Stomach smooth muscle (tissue), 2 donors: ENCODE measurements around the gene FGF18.
"Not testable (repeated sequence)": the region's sequence is repeated elsewhere in the genome, so short reads cannot be mapped to it uniquely, and the experiment has no call there.

ENCODE experiments used
- H3K27ac ChIP-seq: one replicate; pipeline ENCODE4 v1.7.0; 2013; ENCODE audit warnings: mild to moderate bottlenecking, low read length, inconsistent platforms
- H3K27me3 ChIP-seq, 2 donors: one replicate each; pipeline ENCODE4 v1.7.0; 2013; ENCODE audit warnings: low read length in 2 of 2; ENCODE audit not compliant: insufficient read depth in 2 of 2, control insufficient read depth in 1 of 2
- H3K36me3 ChIP-seq, 2 donors: one replicate each; pipeline ENCODE4 v1.7.0; 2013; ENCODE audit warnings: low read length in 2 of 2; ENCODE audit not compliant: control insufficient read depth in 2 of 2, insufficient read depth in 2 of 2
- H3K4me1 ChIP-seq: one replicate; pipeline ENCODE4 v1.7.0; 2013; ENCODE audit warnings: low read length; ENCODE audit not compliant: control insufficient read depth, insufficient read depth
- H3K4me3 ChIP-seq, 2 donors: one replicate each; pipeline ENCODE4 v1.7.0; 2013; ENCODE audit warnings: low read length in 2 of 2
- H3K9ac ChIP-seq, 2 donors: one replicate each; pipeline ENCODE4 v1.7.0; 2013; ENCODE audit warnings: low read length in 2 of 2, mild to moderate bottlenecking in 1 of 2
- H3K9me3 ChIP-seq, 2 donors: one replicate each; pipeline ENCODE4 v1.7.0; 2013; ENCODE audit warnings: low read length in 2 of 2; ENCODE audit not compliant: control insufficient read depth in 2 of 2
- donor health status: healthy.
- donor health status: Pancreatic carcinoma.

The FGF18 gene

DNA sequence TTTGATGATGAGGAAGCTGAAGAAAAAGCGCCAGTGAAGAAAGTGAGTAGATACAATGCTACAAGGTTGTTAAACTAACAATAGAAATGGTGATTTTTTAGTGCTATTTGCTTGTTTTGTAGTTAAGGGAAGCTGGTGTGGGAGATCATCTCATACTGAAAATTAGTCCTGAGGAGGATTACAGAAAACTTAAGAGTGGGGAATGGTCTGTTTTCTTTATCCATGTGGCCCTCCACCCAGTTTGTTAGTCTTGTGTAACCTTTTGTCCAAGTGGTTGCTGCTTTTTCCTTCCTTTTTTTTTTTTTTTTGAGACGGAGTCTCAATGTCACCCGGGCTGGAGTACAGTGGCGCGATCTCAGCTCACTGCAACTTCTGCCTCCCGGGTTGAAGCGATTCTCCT lies 19.3 kb upstream of the FGF18 start:
- Histone ChIP-seq H3K9me3 (no peaks in the 10 kb centered on the region), H3K9ac (no peak overlapping the region), H3K36me3 (peaks cover 33 to 39% of the 10 kb centered on the region in 2 donors), H3K27ac (no peak overlapping the region), H3K4me1 (no peaks in the 10 kb centered on the region), H3K4me3 (no peak overlapping the region), H3K27me3 (no peaks in the 10 kb centered on the region)

DNA sequence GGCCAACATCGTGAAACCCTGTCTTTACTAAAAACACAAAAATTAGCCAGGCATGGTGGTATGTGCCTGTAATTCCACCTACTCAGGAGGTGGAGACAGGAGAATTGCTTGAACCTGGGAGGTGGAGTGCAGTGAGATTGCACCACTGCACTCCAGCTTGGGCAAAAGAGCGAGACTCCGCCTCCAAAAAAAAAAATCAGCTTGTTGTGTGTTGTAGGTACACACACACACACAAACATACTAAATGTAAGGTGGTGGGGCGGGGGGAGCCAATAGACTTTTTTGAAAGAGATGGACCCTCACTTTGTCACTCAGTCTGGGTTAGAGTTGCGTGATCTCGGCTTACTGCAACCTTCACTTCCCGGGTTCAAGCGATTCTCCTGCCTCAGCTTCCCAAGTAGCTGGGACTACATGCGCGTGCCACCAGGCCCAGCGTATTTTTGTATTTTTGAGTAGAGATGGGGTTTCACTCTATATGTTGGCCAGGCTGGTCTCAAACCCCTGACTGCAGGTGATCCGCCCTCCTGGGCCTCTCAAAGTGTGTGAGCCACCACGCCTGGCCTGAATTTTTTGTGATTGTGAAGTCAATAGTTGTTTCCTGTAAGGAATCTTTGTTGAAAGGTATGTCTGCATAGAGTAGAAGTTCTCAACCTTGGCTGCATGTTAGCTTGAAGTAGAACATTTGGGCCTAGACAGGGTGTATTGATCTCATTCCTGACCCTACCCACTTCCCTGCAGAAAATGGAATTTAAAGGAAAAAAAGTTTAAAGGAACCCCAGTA lies 18.1 kb upstream of the FGF18 start:
- Histone ChIP-seq H3K27ac (no peak overlapping the region), H3K9me3 (no peaks in the 10 kb centered on the region), H3K4me1 (no peaks in the 10 kb centered on the region), H3K27me3 (no peaks in the 10 kb centered on the region), H3K36me3 (peaks cover 35 to 40% of the 10 kb centered on the region in 2 donors), H3K4me3 (no peak overlapping the region), H3K9ac (no peak overlapping the region)

DNA sequence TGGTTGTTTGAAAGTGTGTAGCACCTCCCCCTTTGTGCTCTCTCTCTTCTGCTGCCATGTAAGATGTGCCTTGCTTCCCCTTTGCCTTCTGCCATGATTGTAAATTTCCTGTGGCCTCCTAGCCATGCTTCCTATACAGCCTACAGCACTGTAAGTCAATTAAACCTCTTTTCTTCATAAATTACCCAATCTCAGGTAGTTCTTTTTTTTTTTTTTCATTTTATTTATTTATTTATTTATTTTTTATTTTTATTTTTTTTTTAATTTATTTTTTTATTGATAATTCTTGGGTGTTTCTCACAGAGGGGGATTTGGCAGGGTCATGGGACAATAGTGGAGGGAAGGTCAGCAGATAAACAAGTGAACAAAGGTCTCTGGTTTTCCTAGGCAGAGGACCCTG lies 16.7 kb upstream of the FGF18 start:
- H3K27me3 ChIP-seq, H3K4me1 ChIP-seq, H3K9ac ChIP-seq, H3K4me3 ChIP-seq, H3K27ac ChIP-seq, H3K9me3 ChIP-seq: not testable (repeated sequence)
- H3K36me3 ChIP-seq = peaks cover 35 to 47% of the 10 kb centered on the region in 2 donors

DNA sequence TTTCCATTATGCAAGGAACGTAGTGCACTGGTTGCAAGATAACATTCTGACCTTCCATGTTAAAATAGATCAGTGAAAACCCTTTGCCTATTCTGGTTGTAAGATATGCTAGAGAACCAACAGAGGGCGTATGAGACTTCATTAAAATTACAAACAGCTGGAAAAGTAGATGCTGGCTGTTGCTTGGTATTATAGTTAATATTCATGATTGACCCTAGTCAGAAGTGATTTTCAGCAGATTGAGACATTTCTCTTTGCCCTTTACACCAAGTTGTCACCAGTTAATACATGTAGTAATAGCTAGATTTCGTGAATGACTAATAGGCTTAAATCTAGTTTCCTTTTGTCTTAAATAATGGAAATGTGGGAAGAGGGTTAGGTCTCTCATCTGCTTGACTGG lies 13.8 kb upstream of the FGF18 start:
- no peak overlapping the region for H3K9ac ChIP-seq
- no peak overlapping the region for H3K27ac ChIP-seq
- no peak overlapping the region for H3K4me3 ChIP-seq
- no peaks in the 10 kb centered on the region for H3K27me3 ChIP-seq
- H3K36me3 ChIP-seq = peaks cover 26 to 51% of the 10 kb centered on the region in 2 donors
- no peaks in the 10 kb centered on the region for H3K9me3 ChIP-seq
- no peaks in the 10 kb centered on the region for H3K4me1 ChIP-seq

DNA sequence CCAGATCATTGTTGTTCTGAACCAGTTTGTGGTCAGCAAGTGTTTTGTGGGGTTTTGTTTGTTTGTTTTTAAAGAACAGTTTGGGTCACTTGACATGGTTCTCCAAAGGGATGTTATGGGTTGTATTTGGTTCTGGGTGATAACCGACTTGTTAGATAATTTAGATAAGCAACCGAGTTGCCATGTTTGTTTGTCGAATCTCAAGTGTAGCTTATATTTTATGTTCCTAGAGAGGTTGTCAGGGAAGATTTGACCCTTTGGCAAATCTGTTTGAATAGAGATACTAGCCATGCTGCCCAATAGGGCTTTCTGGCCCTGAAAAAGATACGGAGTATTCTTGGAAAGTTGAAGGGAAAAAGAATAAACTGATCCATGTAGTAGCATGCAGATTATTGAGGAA lies 12.2 kb upstream of the FGF18 start:
- Histone ChIP-seq H3K9ac (no peak overlapping the region), H3K27ac (no peak overlapping the region), H3K36me3 (peaks cover 20 to 39% of the 10 kb centered on the region in 2 donors), H3K27me3 (no peaks in the 10 kb centered on the region), H3K4me3 (no peak overlapping the region), H3K4me1 (no peaks in the 10 kb centered on the region), H3K9me3 (no peaks in the 10 kb centered on the region)

DNA sequence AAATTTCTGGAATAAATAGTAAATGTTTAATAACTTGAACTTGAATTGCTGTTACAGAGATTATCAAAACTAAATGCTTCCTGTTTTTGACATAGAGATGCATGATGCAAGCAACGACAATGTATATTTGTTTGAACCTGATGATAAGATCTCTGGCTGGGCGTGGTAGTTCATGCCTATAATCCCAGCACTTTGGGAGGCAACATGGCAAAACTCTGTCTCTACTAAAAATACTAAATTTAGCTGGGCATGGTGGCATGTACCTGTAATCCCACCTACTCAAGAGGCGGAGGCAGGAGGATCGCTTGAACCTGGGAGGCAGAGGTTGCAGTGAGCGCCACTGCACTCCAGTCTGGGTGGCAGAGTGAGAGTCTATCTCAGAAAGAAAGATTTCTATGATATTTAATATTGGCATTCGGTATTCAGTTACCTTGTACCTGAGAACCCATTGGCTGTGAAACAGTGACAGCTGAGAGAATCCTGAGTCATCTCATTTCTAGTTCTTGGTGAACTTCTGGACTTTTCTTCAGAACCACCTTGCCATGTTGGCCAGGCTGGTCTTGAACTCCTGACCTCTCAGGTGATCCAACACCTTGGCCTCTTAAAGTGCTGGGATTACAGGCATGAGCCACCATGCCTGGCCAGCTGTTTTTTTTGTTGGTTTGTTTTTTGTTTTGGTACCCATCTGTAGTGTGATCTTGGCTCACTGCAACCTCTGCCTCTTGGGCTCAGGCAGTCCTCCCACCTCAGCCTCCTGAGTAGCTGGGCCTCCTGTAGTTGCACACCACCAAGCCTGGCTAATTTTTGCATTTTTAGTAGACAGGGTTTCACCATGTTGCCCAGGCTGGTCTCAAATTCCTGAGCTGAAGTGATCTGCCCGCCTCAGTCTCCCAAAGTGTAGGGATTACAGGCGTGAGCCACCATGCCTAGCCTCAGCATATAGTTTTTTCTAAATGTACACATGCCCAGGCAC lies 10.0 kb upstream of the FGF18 start:
- Histone ChIP-seq H3K27me3 (no peaks in the 10 kb centered on the region), H3K36me3 (peaks cover 24 to 41% of the 10 kb centered on the region in 2 donors), H3K27ac (no peak overlapping the region), H3K9me3 (no peaks in the 10 kb centered on the region), H3K4me1 (no peaks in the 10 kb centered on the region), H3K4me3 (no peak overlapping the region), H3K9ac (no peak overlapping the region)

DNA sequence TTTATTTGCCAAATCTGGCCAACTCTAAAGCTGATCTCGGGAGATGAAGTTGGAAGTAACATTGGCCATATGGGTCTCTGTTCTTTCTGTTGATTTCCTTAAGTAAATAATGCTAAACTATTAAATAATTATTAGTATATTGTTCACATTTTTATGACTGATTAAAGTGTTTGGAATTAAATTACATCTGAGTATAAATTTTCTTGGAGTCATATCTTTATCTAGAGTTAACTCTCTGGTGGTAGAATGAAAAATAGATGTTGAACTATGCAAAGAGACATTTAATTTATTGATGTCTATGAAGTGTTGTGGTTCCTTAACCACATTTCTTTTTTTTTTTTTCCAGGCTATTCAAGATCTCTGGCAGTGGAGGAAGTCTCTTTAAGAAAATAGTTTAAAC lies 9.3 kb upstream of the FGF18 start:
- Histone ChIP-seq H3K9me3 (no peaks in the 10 kb centered on the region), H3K4me3 (no peak overlapping the region), H3K27ac (no peak overlapping the region), H3K4me1 (no peaks in the 10 kb centered on the region), H3K27me3 (no peaks in the 10 kb centered on the region), H3K36me3 (peaks cover 21 to 38% of the 10 kb centered on the region in 2 donors), H3K9ac (no peak overlapping the region)

DNA sequence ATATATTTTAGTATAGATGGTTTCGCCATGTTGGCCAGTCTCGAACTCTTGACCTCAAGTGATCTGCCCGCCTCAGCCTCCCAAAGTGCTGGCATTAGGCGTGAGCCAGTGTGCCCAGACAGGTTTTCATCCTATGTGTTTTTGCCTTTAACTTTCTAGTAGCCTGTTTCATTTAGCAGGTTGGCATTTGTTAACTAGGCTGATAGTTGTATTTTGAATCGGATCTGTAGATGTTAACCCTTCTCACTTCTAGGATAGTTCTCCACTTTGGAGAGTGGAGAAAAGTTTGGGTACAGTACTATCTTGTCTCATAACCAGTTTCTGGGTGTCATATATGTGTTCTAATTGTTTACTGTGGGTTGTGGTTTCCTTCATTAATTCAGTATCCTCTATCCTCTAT lies 7.3 kb upstream of the FGF18 start:
- Histone ChIP-seq H3K36me3 (peaks cover 18 to 19% of the 10 kb centered on the region in 2 donors), H3K4me1 (no peaks in the 10 kb centered on the region), H3K27ac (no peak overlapping the region), H3K27me3 (no peaks in the 10 kb centered on the region), H3K4me3 (no peak overlapping the region), H3K9ac (no peak overlapping the region), H3K9me3 (no peaks in the 10 kb centered on the region)

DNA sequence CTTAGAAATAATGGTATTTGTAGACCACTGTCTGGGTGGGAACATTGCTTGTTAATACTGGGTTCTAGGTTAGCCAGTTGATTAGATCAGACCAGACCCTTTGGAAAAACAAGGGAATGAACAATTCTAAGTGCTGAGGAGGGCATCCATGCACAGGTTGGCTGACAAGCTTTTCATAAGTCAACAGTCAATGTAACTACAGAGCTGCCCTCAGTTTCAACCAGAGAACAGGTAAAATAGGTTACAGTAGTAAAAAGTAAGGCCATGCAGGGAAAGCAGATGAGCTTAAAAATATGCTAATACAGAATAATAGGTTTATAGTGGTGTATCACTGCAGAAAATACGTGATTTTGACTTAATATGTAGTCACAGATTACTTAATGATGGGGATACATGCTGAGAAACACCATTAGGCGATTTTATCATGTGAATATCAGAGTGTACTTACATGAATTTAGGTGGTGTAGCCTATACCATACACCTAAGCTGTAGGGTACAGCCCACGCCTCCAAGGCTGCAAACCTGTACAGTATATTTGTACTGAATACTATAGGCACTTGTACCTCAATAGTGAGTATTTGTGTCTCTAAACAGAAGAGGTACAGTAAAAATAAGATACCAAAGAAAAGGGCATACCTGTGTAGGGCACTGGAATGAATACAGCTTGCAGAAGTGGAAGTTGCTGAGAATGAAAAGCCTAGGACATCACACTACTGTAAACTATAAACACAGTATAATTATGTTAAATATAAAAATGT lies 6.1 kb upstream of the FGF18 start:
- Histone ChIP-seq H3K27me3 (no peaks in the 10 kb centered on the region), H3K27ac (no peak overlapping the region), H3K4me3 (no peak overlapping the region), H3K9ac (no peak overlapping the region), H3K9me3 (no peaks in the 10 kb centered on the region), H3K36me3 (peaks cover 13 to 14% of the 10 kb centered on the region in 2 donors), H3K4me1 (peaks cover under 1% of the 10 kb centered on the region)

DNA sequence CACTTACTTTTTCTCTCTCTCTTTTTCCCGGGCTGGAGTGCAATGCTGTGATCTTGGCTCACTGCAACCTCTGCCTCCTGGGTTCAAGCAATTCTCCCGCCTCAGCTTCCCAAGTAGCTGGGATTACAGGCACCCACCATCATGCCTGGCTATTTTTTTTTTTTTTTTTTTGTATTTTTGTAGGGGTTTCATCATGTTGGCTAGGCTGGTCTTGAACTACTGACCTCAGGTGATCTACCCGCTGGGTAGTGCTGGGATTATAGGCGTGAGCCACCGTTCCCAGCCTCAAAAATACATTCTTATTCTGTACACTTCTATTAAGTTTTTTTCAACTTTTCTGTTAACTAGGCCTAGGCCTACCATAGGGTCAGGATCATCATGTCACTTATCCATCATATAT lies 5.5 kb upstream of the FGF18 start:
- H3K4me3 ChIP-seq, H3K4me1 ChIP-seq, H3K27ac ChIP-seq, H3K27me3 ChIP-seq, H3K9me3 ChIP-seq, H3K9ac ChIP-seq: not testable (repeated sequence)
- peaks cover 10 to 14% of the 10 kb centered on the region in 2 donors for H3K36me3 ChIP-seq
